GM19397 (cell line): Measurements from ENCODE around the gene TMEM120B.

Source experiments
- ATAC-seq: cut with Tn5 transposase; IDR thresholded peaks from one replicate; pipeline ENCODE4 v1.9.1; 2021; ENCODE audit warnings: mild to moderate bottlenecking, moderate library complexity; ENCODE audit not compliant: unreplicated experiment

Gene TMEM120B

GRCh38 chr12:121812921-121813896, 100.7 kb downstream of the TMEM120B start:
- ATAC-seq = no peak

- ATAC-seq = no peak
Observed at GRCh38 chr12:121813951-121814350, 101.4 kb downstream of the TMEM120B start.

- ATAC-seq = no peak
Observed at GRCh38 chr12:121814429-121815119, 102.0 kb downstream of the TMEM120B start.

- ATAC-seq = no peak
Observed at GRCh38 chr12:121815263-121815662, 102.7 kb downstream of the TMEM120B start.

GRCh38 chr12:121816925-121817647, 104.5 kb downstream of the TMEM120B start:
- no peak for ATAC-seq

GRCh38 chr12:121817648-121818043, 105.1 kb downstream of the TMEM120B start:
- no peak for ATAC-seq

- ATAC-seq = no peak
Observed at GRCh38 chr12:121819212-121819949, 106.8 kb downstream of the TMEM120B start.

GRCh38 chr12:121820056-121820455, 107.5 kb downstream of the TMEM120B start:
- no peak for ATAC-seq

GRCh38 chr12:121822393-121823100, 110.0 kb downstream of the TMEM120B start:
- no peak for ATAC-seq

GRCh38 chr12:121823101-121823726, 110.7 kb downstream of the TMEM120B start:
- ATAC-seq = no peak

- no peak for ATAC-seq
Observed at GRCh38 chr12:121823727-121824115, 111.2 kb downstream of the TMEM120B start.

GRCh38 chr12:121825041-121825523, 112.5 kb downstream of the TMEM120B start:
- no peak for ATAC-seq

- ATAC-seq = no peak
Observed at GRCh38 chr12:121826318-121827150, 114.0 kb downstream of the TMEM120B start.

- no peak for ATAC-seq
Observed at GRCh38 chr12:121827351-121828099, 115.0 kb downstream of the TMEM120B start.

GRCh38 chr12:121828306-121828705, 115.8 kb downstream of the TMEM120B start:
- no peak for ATAC-seq

- no peak for ATAC-seq
Observed at GRCh38 chr12:121828826-121829225, 116.3 kb downstream of the TMEM120B start.

GRCh38 chr12:121829250-121829918, 116.8 kb downstream of the TMEM120B start:
- no peak for ATAC-seq
